Activated CD8-positive, alpha-beta memory T cell treated with anti-CD3 and anti-CD28 coated beads for 24 hours (primary cell): Measurements from ENCODE around the gene HSF5.
A peak's percentile ranks its signal among the peaks of the same experiment; 100 is the strongest.

Experiments used
- DNase-seq: peaks from one replicate; pipeline ENCODE4 v3.0.0-alpha.2; 2020

The HSF5 gene

GRCh38 chr17:58487589-58488427 is at the start of gene HSF5:
TSS of gene HSF5 (minus strand) at chr17:58488408. CDS start at chr17:58488274, 134 bp downstream.
- peak; percentile 92 for DNase-seq

DNA sequence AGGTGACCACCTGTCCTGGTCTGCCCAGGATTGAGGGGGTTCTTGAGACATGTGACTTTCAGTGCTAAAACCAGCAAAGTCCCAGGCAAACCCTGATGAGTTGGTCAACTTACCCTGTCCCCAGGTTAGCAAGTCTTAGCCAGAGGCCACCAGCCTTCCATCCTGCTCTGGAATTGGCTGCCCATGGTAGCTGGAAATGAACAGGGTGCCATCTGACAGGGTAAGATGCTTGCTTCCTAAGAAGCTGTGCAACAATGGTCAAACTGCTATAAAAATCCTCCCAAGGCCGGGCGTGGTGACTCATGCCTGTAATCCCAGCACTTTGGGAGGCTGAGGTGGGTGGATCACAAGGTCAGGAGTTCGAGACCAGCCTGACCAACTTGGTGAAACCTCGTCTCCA is 49.1 kb upstream of the HSF5 start:
- no peak for DNase-seq

- DNase-seq, result no peak
Measured at GRCh38 chr17:58536542-58536941, 48.3 kb upstream of the HSF5 start.

- no peak for DNase-seq
Measured at GRCh38 chr17:58535431-58535830, 47.2 kb upstream of the HSF5 start.

DNA sequence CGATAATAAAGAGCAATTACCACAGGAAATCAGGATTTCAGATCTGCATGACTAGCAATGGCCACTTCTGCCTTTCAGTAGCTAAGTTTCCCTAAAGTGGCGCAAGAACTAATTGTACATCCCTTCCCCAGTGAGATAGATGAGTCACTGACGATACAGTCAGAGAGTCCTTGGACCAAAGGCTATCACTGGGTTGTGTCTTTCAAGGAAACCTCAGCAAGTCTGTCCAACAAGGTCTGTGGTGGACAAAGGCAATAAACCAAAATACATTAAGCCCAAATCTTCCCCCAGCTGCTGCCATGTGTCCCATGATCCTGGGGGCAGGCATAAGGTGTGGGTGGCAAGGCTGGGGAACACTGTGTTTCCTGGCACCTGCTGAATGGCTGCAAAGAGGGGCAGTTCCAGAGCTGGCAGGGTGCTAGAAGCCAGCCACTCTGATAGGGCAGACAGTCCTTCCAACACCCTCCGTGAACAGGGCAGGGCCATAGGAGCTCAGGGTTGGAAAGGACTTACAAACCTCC is 46.8 kb upstream of the HSF5 start:
- DNase-seq, result no peak

- no peak for DNase-seq
Measured at GRCh38 chr17:58534331-58534730, 46.1 kb upstream of the HSF5 start.

DNA sequence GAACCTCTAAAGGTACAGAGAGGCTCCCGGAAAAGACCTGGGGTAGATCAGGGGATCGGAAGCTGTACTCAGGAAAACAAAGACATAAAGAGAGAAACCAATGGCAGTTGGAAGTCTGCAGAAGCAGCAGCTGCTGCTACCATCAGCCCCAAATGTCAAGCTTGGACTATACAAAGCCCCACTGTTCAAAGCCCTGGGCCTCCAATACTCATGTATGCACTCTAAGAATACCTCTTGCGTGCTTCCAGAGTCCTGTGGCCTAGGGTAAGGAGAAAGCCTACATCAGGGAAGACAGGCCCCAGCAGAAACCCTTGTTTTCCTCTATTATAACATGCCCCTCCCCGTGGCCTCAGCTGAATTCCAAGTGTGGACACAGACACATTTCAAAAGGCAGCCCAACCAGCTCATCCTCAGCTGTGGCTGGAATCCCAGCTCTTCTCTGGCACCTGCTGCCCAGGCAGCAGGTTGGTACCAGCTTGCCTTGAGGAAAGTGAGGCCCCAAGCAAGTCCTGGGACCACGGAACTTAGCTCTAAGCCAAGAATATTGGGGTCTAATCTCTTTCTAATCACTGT is 45.5 kb upstream of the HSF5 start:
- DNase-seq, result no peak

GRCh38 chr17:58532555-58532951 is 44.3 kb upstream of the HSF5 start:
- no peak for DNase-seq

- DNase-seq, result peak; percentile 81
Measured at GRCh38 chr17:58531661-58532554, 43.7 kb upstream of the HSF5 start.

DNA sequence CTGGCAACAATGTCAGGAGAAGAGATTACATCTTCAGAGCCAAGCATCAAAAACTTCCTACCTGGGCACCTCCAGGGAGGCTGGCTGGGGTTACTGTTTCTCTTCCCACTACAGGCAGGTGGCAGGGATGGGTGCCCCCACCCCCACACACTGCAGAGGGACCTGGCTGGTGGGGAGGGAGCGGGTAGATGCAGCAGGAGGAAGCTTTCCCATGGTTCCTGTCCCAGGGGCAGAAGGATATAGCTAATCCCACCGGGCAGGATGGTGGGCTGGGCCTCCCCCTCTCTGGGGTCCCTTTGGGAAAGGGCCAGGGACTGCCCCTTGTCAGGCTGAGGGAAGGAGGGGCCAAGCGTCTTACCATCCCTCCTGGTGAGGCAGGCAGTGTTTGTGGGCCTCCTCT is 42.9 kb upstream of the HSF5 start:
- DNase-seq, result peak; percentile 53

GRCh38 chr17:58530655-58531054 is 42.4 kb upstream of the HSF5 start:
- peak; percentile 53 for DNase-seq

GRCh38 chr17:58529275-58529674 is 41.1 kb upstream of the HSF5 start:
- DNase-seq, result peak; percentile 51

GRCh38 chr17:58528443-58528842 is 40.2 kb upstream of the HSF5 start:
- no peak for DNase-seq

- DNase-seq, result no peak
Measured at GRCh38 chr17:58527949-58528348, 39.7 kb upstream of the HSF5 start.

- DNase-seq, result no peak
Measured at GRCh38 chr17:58527306-58527705, 39.1 kb upstream of the HSF5 start.

GRCh38 chr17:58525239-58525638 is 37.0 kb upstream of the HSF5 start:
- no peak for DNase-seq

GRCh38 chr17:58521680-58522079 is 33.5 kb upstream of the HSF5 start:
- no peak for DNase-seq

- DNase-seq, result no peak
Measured at GRCh38 chr17:58520843-58521430, 32.7 kb upstream of the HSF5 start.

GRCh38 chr17:58517928-58518609 is 29.9 kb upstream of the HSF5 start:
- peak; percentile 98 for DNase-seq

GRCh38 chr17:58517378-58517927 is 29.2 kb upstream of the HSF5 start:
- no peak for DNase-seq

GRCh38 chr17:58516644-58517377 is 28.6 kb upstream of the HSF5 start:
- DNase-seq, result no peak
